K562 (cell line): ENCODE data around the gene SIM2. TPM values are rescaled to one million over a fixed set of nuclear protein-coding genes. Genes with fewer than 3 reads are reported as not detected.

ENCODE experiments used
- ATAC-seq: fragments of 200-7000 bp; cut with Tn5 transposase; 3 replicates; pipeline ENCODE4 v1.9.1; 2020; ENCODE audit warnings: moderate library complexity
- BruUV-seq: library from RNA; stranded (reverse); fragments of 400-500 nt; replicated peaks from 2 replicates; lab custom pipeline; 2021; lab: Mats Ljungman, UMichigan
- CTCF ChIA-PET: fragments of 300-600 bp; formaldehyde crosslinking; extraction: SDS; loops from one replicate; lab custom pipeline; 2021; ENCODE audit warnings: low intra/inter-chr PET ratio; lab: Yijun Ruan, JAX
- POLR2A ChIA-PET: fragments of 300-600, 350-650 bp; sonication (Branson Sonifier 250); formaldehyde crosslinking; extraction: SDS; loops from one replicate; lab custom pipeline; 2021; ENCODE audit warnings: antibody characterized with exemption, inconsistent platforms; lab: Yijun Ruan, JAX
- DNase-seq, 4 experiments: peaks; one replicate each; pipeline versions ENCODE4 v3.0.0 to v3.0.0-alpha.2; 2011 to 2018; ENCODE audit warnings: low spot score in 3 of 4, mixed read lengths in 3 of 4; ENCODE audit errors: extremely low read depth in 1 of 4
- FAIRE-seq: peaks from 2 replicates; lab custom pipeline; 2011; peaks lifted over from hg19 to GRCh38; lab: Jason Lieb, UNC
- H2AFZ ChIP-seq: 2 replicates; pipeline ENCODE4 v1.6.0; 2011; ENCODE audit warnings: low read depth, low read length, control low read depth, inconsistent platforms
- H3K27ac ChIP-seq: fragments of 200-600 bp; 3 replicates; pipeline ENCODE4 v1.8.0; 2011; ENCODE audit warnings: low read depth, mild to moderate bottlenecking, control low read depth, inconsistent platforms, low read length, moderate library complexity, mixed read lengths; ENCODE audit errors: extremely low read depth
- H3K27me3 ChIP-seq, 2 experiments: fragments of 300-600 bp in 1 of 2; 2 replicates in 1 of 2; 3 replicates in 1 of 2; pipeline versions ENCODE4 v1.6.0 to v1.8.0; 2011; ENCODE audit warnings: inconsistent platforms in 2 of 2, low read length in 2 of 2, mild to moderate bottlenecking in 1 of 2, mixed read lengths in 1 of 2, moderate library complexity in 1 of 2; ENCODE audit not compliant: control insufficient read depth in 2 of 2, insufficient read depth in 2 of 2
- H3K36me3 ChIP-seq: fragments of 300-600 bp; 3 replicates; pipeline ENCODE4 v1.8.0; 2011; ENCODE audit warnings: mild to moderate bottlenecking, low read length, inconsistent platforms; ENCODE audit not compliant: control insufficient read depth, insufficient read depth
- H3K4me1 ChIP-seq, 2 experiments: fragments of 200-600 bp in 1 of 2; replicated peaks in 1 of 2; 2 replicates in 1 of 2; 3 replicates in 1 of 2; pipeline versions ENCODE4 v1.5.1 to v1.8.0; 2011; ENCODE audit warnings: inconsistent platforms in 2 of 2, low read length in 2 of 2, mild to moderate bottlenecking in 1 of 2, mixed read lengths in 1 of 2, moderate library complexity in 1 of 2; ENCODE audit not compliant: control insufficient read depth in 2 of 2, insufficient read depth in 2 of 2
- H3K4me2 ChIP-seq: 2 replicates; pipeline ENCODE4 v1.6.1; 2011; ENCODE audit warnings: low read length, control low read depth, inconsistent platforms, mixed read lengths; ENCODE audit not compliant: insufficient read depth
- H3K4me3 ChIP-seq: fragments of 200-600 bp; sonication (generic), shearing (Covaris generic); 2 replicates; pipeline ENCODE4 v1.5.1; 2016; ENCODE audit warnings: control low read depth, inconsistent platforms
- H3K79me2 ChIP-seq: fragments of 200-600 bp; 3 replicates; pipeline ENCODE4 v1.8.0; 2011; ENCODE audit warnings: low read length, inconsistent platforms; ENCODE audit not compliant: control insufficient read depth, insufficient read depth
- H3K9ac ChIP-seq, 2 experiments: 2 replicates each; pipeline versions ENCODE4 v1.6.0 to v1.6.1; 2011; ENCODE audit warnings: low read depth in 2 of 2, low read length in 2 of 2, control low read depth in 1 of 2, inconsistent platforms in 1 of 2, mild to moderate bottlenecking in 1 of 2, mixed read lengths in 1 of 2; ENCODE audit not compliant: insufficient read depth in 1 of 2
- H3K9me1 ChIP-seq: one replicate; pipeline ENCODE4 v1.6.0; 2011; ENCODE audit warnings: inconsistent platforms, mild to moderate bottlenecking, low read length, moderate library complexity; ENCODE audit not compliant: control insufficient read depth, insufficient read depth
- H3K9me3 ChIP-seq: replicated peaks from 2 replicates; pipeline ENCODE4 v1.5.1; 2011; ENCODE audit warnings: low read depth, low read length, inconsistent platforms; ENCODE audit not compliant: control insufficient read depth, insufficient read depth
- H4K20me1 ChIP-seq: replicated peaks from 2 replicates; pipeline ENCODE4 v1.6.1; 2011; ENCODE audit warnings: low read length, inconsistent platforms, mixed read lengths; ENCODE audit not compliant: control insufficient read depth, insufficient read depth
- BHLHE40 ChIP-seq: IDR thresholded peaks from 2 replicates; pipeline ENCODE4 v1.6.1; 2011; ENCODE audit warnings: low read length, improper control_type of control experiment
- CBFA2T2 ChIP-seq: fragments of 450-650 bp; conservative IDR thresholded peaks from 2 replicates; pipeline ENCODE4 v1.6.1; 2017; ENCODE audit warnings: mild to moderate bottlenecking
- CREM ChIP-seq: IDR thresholded peaks from 2 replicates; pipeline ENCODE4 v1.6.1; 2014; ENCODE audit warnings: antibody characterized with exemption, low read depth
- KLF16 ChIP-seq: IDR thresholded peaks from 2 replicates; pipeline ENCODE4 v1.6.1; 2016; ENCODE audit warnings: antibody characterized with exemption
- LARP7 ChIP-seq: fragments of 450-650 bp; IDR thresholded peaks from 2 replicates; pipeline ENCODE4 v1.6.1; 2016
- MEIS2 ChIP-seq: fragments of 450-650 bp; IDR thresholded peaks from 2 replicates; pipeline ENCODE4 v1.6.1; 2014; ENCODE audit warnings: mild to moderate bottlenecking; ENCODE audit not compliant: partially characterized antibody
- MTA3 ChIP-seq: fragments of 450-650 bp; formaldehyde crosslinking; IDR thresholded peaks from 2 replicates; pipeline ENCODE4 v1.6.1; 2017; ENCODE audit warnings: mild to moderate bottlenecking, borderline replicate concordance
- MYC ChIP-seq, 2 experiments: fragments of 250-450 bp in 1 of 2; sonication (Bioruptor Pico) in 1 of 2; IDR thresholded peaks; 2 replicates each; pipeline versions ENCODE4 v1.5.1 to v1.6.1; 2012 to 2021; ENCODE audit warnings: low read depth in 2 of 2, borderline replicate concordance in 1 of 2, improper control_type of control experiment in 1 of 2, low read length in 1 of 2, mild to moderate bottlenecking in 1 of 2, moderate library complexity in 1 of 2
- RCOR1 ChIP-seq, 2 experiments: IDR thresholded peaks; 2 replicates each; pipeline ENCODE4 v1.6.1; 2012; ENCODE audit warnings: low read depth in 2 of 2, low read length in 2 of 2, borderline replicate concordance in 1 of 2, improper control_type of control experiment in 1 of 2
- SMC3 ChIP-seq: conservative IDR thresholded peaks from 2 replicates; pipeline ENCODE4 v1.6.1; 2011; ENCODE audit warnings: low read depth, low read length, improper control_type of control experiment; ENCODE audit not compliant: insufficient read depth
- WGBS: fragments of 100-300 bp; shearing (Covaris generic); methylation state at CpG from one replicate; pipeline ENCODE4 v1.1.6; 2016; ENCODE audit warnings: low coverage, mixed read lengths; ENCODE audit not compliant: insufficient coverage; ENCODE audit errors: missing lambda C conversion rate; 5-methylcytosine and 5-hydroxymethylcytosine counted together
- in situ Hi-C: fragments of 300-500 bp; cut with MboI; formaldehyde crosslinking; loops from 4 replicates; pipeline ENCODE4 v1.15.0; 2018; ENCODE audit warnings: inconsistent platforms, mixed read lengths
- intact Hi-C: fragments of 100-400 bp; cut with micrococcal nuclease; formaldehyde crosslinking; loops from 2 replicates; pipeline ENCODE4 v1.14.2; 2022
- polyA plus RNA-seq, 8 experiments: library from polyadenylated mRNA; depleted of rRNA in 4 of 8; stranded (reverse) in 5 of 8; unstranded in 3 of 8; fragments of >200 nt; fragmentation: Nextera tagmentation in 2 of 8; fragmentation: Illumina TruSeq in 1 of 8; extraction: Ambion mirVana in 2 of 8; extraction: Trizol in 1 of 8; gene quantifications; 2 replicates each; pipeline versions ENCODE4 v1.2.1 to v1.2.3, GENCODE V29; 2011 to 2014; ENCODE audit warnings: inconsistent platforms in 1 of 8, missing spikeins in 1 of 8
- total RNA-seq, 7 experiments: library from RNA; depleted of rRNA in 6 of 7; stranded (reverse); fragments of >200 nt in 6 of 7; fragmentation: Illumina TruSeq in 2 of 7; extraction: Trizol in 2 of 7; gene quantifications; 2 replicates each; pipeline versions ENCODE4 v1.2.1 to v1.2.3, GENCODE V29; 2011 to 2021; ENCODE audit warnings: low replicate concordance in 1 of 7
- TF ChIP-seq, protein P1 (sequence below): fragments of 450-650 bp; IDR thresholded peaks from 2 replicates; pipeline ENCODE4 v1.6.1; 2016
- TF ChIP-seq, protein P2 (sequence below), 3 experiments: IDR thresholded peaks in 2 of 3; conservative IDR thresholded peaks in 1 of 3; 2 replicates each; pipeline ENCODE4 v1.5.1; 2011 to 2012; ENCODE audit warnings: low read length in 3 of 3, mild to moderate bottlenecking in 3 of 3, control low read depth in 2 of 3, improper control_type of control experiment in 1 of 3, inconsistent platforms in 1 of 3, low read depth in 1 of 3, mixed read lengths in 1 of 3, moderate library complexity in 1 of 3; ENCODE audit not compliant: insufficient read depth in 2 of 3
- TF ChIP-seq, protein P3 (sequence below), 3 experiments: fragments of 200-800 bp in 1 of 3; fragments of 250-450 bp in 1 of 3; fragments of 450-650 bp in 1 of 3; sonication (Bioruptor Pico) in 1 of 3; sonication (Bioruptor generic) in 1 of 3; formaldehyde crosslinking in 1 of 3; IDR thresholded peaks; 2 replicates each; pipeline versions ENCODE4 v1.6.1 to v1.8.0; 2016 to 2022; ENCODE audit warnings: mild to moderate bottlenecking in 2 of 3, missing genetic modification characterization in 2 of 3, missing compliant biosample characterization in 1 of 3, moderate library complexity in 1 of 3

SIM2 gene
- total and polyA plus RNA-seq, 9 of the 15 experiments (the other 6 are each of a cell fraction or from before 2014, with no cell fraction given): 0.07 to 0.11 (median 0.08) TPM; not detected in 6

DNA sequence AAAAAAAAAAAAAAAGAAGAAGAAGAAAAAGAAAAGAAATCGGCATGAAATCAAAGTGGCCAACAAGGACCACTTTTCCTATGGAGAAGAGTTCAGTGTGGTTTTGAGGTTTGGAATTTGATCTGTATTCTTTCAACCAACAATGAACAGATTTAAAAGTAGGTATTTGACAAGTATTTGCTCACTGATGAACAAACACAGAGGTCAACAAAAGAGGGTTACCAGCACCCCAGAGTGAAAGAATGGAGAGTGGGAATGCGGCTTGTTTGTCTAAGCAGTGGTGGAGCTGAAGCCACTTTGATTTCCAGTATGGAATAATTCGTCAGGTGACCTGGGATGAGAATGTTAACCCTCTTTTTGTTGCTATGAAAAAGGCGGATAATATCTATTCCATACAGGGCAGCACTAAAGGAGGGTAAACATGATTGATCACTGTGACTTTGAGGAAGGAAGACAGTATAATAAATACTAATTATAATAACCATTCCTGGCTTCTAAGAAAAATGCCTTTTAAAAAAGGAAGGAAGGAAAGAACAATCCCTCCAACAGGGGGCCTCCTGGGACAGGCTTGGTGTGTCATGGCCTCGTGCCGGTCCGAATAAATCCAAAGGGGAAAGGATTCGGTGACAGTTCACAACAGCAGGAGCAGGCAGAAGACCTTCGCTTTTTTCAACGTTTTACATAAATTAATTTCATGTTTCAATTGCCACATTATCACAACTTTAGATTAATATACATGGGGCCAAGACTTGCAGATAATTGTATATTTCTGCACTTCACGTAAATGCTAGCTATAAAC, 37.2 kb upstream of the SIM2 start:
- BruUV-seq: no TSS peak
- Histone ChIP-seq H3K4me3 (no peak overlapping the region), H3K79me2 (no peaks in the 10 kb centered on the region), H3K27ac (no peak overlapping the region), H3K36me3 (no peaks in the 10 kb centered on the region), H3K4me1 (no peaks in the 10 kb centered on the region), H3K27me3 (peaks cover 32 to 56% of the 10 kb centered on the region in 2 experiments), H2AFZ (peak overlapping the region; percentile 54; the same call in 1 of the 2 replicates), H3K9me3 (no peaks in the 10 kb centered on the region), H3K4me2 (no peak overlapping the region; the same call in 1 of the 2 replicates), H3K9me1 (no peaks in the 10 kb centered on the region), H4K20me1 (no peaks in the 10 kb centered on the region; the same call in 1 of the 2 replicates), H3K9ac (no peak overlapping the region)
- 4% methylated on average over 11 of the region's 11 CpGs for WGBS
- in situ Hi-C loops: no loop called here
- CTCF ChIA-PET: interaction anchor here (0.7 kb wide), 1 partner anchor 193 kb away, joined by 3 read pairs; no protein-coding TSS in a partner anchor
- peak; percentile 52 for FAIRE-seq
- POLR2A ChIA-PET: no interaction called here
- DNase-seq: peak; percentile 35 to 72 (median 50)
- ATAC-seq: peak; percentile 81
- intact Hi-C loops: loop anchor here (1.0 to 10.0 kb wide), 2 partner anchors 193 to 266 kb away; no protein-coding TSS in a partner anchor
- TF ChIP-seq, protein P1, sequence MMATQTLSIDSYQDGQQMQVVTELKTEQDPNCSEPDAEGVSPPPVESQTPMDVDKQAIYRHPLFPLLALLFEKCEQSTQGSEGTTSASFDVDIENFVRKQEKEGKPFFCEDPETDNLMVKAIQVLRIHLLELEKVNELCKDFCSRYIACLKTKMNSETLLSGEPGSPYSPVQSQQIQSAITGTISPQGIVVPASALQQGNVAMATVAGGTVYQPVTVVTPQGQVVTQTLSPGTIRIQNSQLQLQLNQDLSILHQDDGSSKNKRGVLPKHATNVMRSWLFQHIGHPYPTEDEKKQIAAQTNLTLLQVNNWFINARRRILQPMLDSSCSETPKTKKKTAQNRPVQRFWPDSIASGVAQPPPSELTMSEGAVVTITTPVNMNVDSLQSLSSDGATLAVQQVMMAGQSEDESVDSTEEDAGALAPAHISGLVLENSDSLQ: 0 out of 2 replicates have a peak, but pooled peaks have one; percentile 18
- TF ChIP-seq KLF16 (0 out of 2 replicates have a peak, but pooled peaks have one; percentile 5), LARP7 (no peak), MEIS2 (peak; percentile 36), MTA3 (no peak), CBFA2T2 (no peak), SMC3 (peak; percentile 54; the same call in 1 of the 2 replicates), MYC (IDR thresholded peaks at IDR 0.05; ENCODE audit: low read depth, low read length) (peak; percentile 76), MYC (CRISPR knock-in tag; IDR thresholded peaks at IDR 0.05; ENCODE audit: borderline replicate concordance, low read depth) (no peak), BHLHE40 (peak; percentile 66; the same call in 1 of the 2 replicates), CREM (0 out of 2 replicates have a peak, but pooled peaks have one; percentile 4), RCOR1 (IDR thresholded peaks at IDR 0.05; ENCODE audit: borderline replicate concordance in 1 of 2, low read depth in 2 of 2, low read length in 2 of 2) (peak in 1 of 2 experiments; percentile 33; a peak in 1 of 4 replicates)
- TF ChIP-seq, protein P2, sequence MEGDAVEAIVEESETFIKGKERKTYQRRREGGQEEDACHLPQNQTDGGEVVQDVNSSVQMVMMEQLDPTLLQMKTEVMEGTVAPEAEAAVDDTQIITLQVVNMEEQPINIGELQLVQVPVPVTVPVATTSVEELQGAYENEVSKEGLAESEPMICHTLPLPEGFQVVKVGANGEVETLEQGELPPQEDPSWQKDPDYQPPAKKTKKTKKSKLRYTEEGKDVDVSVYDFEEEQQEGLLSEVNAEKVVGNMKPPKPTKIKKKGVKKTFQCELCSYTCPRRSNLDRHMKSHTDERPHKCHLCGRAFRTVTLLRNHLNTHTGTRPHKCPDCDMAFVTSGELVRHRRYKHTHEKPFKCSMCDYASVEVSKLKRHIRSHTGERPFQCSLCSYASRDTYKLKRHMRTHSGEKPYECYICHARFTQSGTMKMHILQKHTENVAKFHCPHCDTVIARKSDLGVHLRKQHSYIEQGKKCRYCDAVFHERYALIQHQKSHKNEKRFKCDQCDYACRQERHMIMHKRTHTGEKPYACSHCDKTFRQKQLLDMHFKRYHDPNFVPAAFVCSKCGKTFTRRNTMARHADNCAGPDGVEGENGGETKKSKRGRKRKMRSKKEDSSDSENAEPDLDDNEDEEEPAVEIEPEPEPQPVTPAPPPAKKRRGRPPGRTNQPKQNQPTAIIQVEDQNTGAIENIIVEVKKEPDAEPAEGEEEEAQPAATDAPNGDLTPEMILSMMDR (IDR thresholded peaks at IDR 0.05 in 2 of 3, conservative IDR thresholded peaks at IDR 0.05 in 1 of 3; ENCODE audit: insufficient read depth in 2 of 3, low read depth in 1 of 3, low read length in 3 of 3): peak; percentile 67 to 76 (median 73)
- TF ChIP-seq, protein P3, sequence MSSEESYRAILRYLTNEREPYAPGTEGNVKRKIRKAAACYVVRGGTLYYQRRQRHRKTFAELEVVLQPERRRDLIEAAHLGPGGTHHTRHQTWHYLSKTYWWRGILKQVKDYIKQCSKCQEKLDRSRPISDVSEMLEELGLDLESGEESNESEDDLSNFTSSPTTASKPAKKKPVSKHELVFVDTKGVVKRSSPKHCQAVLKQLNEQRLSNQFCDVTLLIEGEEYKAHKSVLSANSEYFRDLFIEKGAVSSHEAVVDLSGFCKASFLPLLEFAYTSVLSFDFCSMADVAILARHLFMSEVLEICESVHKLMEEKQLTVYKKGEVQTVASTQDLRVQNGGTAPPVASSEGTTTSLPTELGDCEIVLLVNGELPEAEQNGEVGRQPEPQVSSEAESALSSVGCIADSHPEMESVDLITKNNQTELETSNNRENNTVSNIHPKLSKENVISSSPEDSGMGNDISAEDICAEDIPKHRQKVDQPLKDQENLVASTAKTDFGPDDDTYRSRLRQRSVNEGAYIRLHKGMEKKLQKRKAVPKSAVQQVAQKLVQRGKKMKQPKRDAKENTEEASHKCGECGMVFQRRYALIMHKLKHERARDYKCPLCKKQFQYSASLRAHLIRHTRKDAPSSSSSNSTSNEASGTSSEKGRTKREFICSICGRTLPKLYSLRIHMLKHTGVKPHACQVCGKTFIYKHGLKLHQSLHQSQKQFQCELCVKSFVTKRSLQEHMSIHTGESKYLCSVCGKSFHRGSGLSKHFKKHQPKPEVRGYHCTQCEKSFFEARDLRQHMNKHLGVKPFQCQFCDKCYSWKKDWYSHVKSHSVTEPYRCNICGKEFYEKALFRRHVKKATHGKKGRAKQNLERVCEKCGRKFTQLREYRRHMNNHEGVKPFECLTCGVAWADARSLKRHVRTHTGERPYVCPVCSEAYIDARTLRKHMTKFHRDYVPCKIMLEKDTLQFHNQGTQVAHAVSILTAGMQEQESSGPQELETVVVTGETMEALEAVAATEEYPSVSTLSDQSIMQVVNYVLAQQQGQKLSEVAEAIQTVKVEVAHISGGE (CRISPR knock-in tag; IDR thresholded peaks at IDR 0.05): no peak
